H54 (cell line): ENCODE measurements around the gene PRKCH.

Experiments used
- DNase-seq: peaks from one replicate; pipeline ENCODE4 v3.0.0; 2011; ENCODE audit warnings: low spot score, mixed read lengths; ENCODE audit not compliant: insufficient read length
- FAIRE-seq: peaks from 3 replicates; lab custom pipeline; 2011; peaks lifted over from hg19 to GRCh38; lab: Jason Lieb, UNC
- POLR2A ChIP-seq: IDR thresholded peaks from 2 replicates; pipeline ENCODE4 v1.6.1; 2011; ENCODE audit warnings: low read depth, mild to moderate bottlenecking, low read length

The PRKCH gene

GRCh38 chr14:61476754-61477410 is 155.5 kb downstream of the PRKCH start:
- FAIRE-seq: no peak
- no peak for TF ChIP-seq POLR2A
- DNase-seq: no peak

- FAIRE-seq: peak; percentile 75
- no peak for TF ChIP-seq POLR2A
- no peak for DNase-seq
Observed at GRCh38 chr14:61477712-61478462, 156.5 kb downstream of the PRKCH start.

DNA sequence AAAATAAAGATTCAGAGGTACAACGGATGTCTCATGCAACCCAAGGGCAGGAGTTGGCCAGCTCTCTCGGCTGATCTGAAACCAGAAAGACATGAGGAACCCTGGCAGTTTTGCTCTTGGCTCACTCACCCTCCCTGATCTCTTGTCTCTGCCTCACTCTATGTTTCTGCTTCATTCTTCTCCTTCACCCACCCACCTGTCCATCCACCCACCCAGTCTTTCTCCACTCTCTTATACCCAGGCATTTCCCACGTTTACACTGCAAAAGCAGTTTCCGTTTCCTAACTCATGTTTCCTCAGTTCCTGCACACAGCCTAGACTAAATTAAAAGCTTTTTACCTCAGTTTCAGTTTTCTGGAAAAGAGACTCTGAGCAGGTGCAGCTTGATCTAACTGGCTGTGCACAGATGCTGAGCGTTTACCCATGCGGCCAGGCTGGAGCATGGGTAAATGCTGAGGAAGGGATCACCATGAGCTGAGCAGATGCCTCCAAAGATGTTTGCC is 157.6 kb downstream of the PRKCH start:
- FAIRE-seq: no peak
- DNase-seq: no peak
- TF ChIP-seq POLR2A: no peak

- FAIRE-seq (peak; percentile 80), DNase-seq (no peak)
- TF ChIP-seq POLR2A: no peak
Observed at GRCh38 chr14:61479746-61480502, 158.5 kb downstream of the PRKCH start.

DNA sequence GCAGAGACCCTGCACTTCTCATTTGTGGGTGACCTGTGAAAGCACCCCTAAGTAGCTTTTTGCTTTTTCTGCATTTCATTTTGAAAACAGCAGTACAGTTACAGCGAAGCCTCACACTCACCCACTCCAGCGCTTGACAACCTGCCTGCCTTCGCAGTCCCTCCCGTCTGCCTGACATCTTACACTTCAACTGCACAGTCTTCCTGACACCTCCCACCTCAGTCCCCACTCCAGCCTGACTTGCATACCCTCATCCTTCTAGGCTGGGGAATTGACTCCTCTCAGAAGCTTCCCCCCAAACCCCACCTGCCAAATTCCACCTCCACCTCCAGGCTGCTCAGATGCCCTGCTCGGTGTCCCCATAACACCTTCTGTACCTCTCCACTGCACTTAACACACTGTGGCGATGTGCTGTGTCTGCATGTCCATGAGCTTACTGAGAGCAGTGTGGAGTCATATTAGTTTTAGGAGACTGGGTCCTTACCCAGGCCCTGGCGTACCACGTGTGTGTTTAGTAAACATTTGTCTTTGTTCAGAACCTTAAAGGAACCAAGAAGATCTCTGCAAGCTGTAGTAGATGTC is 159.4 kb downstream of the PRKCH start:
- no peak for TF ChIP-seq POLR2A
- DNase-seq (no peak), FAIRE-seq (no peak)

DNA sequence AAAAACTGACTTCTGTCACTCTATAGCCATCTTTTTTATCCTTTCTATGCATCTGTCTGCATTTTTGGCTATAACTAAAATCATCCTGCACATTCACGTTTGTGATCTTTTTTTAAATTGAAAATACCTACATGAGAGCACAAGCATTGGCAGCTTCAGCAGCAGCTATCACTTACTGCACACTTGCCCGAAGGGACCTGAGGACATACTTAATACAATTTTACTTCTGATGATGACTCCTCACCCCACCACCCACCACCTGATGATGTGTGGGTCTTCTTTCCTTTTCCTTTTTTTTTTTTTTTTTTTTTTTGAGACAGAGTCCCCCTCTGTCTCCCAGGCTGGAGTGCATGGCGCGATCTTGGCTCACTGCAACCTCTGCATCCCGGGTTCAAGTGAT is 160.3 kb downstream of the PRKCH start:
- DNase-seq (no peak), FAIRE-seq (no peak)
- no peak for TF ChIP-seq POLR2A

DNA sequence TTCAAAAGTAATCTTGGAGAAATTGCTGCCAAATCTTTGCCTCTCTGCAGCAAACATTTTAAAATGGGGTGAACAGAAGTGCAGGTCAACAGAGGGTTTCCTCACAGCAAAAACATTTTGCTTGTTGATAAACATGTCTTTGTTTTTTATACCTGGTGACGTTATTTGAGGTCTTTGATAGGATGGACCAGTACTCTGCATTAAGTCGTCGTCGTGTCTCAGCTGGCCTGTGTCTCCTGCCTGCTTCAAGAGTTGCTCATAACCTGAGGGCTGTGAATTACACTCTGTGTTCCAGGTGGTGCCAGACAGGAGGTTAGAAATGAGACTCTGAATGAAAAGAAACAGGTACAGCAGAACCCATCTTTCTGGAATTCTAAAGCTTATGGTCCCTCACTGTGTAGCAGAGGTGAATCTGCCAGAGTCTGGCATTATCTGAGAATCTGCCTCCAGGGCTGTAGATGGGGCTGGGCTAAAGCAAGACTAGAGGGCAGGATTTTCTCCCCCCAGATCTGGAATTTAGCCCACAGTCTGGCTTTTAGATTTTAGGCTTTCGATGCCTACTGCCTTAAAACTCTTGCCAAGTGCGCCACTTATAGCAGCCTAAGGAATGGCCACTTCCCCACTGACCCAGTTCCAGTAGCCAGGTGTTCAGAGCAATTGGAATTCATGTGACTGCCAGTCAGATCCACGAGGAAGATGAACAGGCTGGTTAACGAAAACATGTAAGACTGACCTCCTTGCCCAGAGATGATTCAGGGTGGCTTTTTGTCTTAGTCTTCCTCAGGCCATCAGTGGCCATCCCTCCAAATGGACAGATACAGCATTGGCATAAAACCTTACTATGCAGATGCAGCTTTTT is 161.2 kb downstream of the PRKCH start:
- no peak for DNase-seq
- FAIRE-seq: no peak
- TF ChIP-seq POLR2A: no peak

DNA sequence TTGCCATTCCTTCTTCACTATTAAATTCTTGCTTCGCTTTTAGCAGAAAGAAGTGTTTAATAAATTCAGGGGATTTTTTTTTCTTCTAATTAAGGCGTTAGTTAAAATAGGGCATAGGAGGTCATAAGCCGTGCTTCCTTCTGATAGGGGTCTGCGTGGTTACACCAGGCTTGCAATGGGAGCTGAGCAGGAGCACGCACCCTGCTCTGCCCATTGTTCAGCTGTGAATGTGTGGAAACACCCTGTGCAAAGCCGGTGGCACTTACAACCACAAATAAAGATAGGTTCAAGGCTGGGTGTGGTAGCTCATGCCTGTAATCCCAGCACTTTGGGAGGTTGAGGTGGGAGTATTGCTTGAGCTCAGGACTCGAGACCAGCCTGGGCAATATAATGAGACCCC is 162.1 kb downstream of the PRKCH start:
- FAIRE-seq: no peak
- no peak for TF ChIP-seq POLR2A
- DNase-seq: no peak

GRCh38 chr14:61484031-61484430 is 162.7 kb downstream of the PRKCH start:
- no peak for TF ChIP-seq POLR2A
- DNase-seq: no peak
- no peak for FAIRE-seq

DNA sequence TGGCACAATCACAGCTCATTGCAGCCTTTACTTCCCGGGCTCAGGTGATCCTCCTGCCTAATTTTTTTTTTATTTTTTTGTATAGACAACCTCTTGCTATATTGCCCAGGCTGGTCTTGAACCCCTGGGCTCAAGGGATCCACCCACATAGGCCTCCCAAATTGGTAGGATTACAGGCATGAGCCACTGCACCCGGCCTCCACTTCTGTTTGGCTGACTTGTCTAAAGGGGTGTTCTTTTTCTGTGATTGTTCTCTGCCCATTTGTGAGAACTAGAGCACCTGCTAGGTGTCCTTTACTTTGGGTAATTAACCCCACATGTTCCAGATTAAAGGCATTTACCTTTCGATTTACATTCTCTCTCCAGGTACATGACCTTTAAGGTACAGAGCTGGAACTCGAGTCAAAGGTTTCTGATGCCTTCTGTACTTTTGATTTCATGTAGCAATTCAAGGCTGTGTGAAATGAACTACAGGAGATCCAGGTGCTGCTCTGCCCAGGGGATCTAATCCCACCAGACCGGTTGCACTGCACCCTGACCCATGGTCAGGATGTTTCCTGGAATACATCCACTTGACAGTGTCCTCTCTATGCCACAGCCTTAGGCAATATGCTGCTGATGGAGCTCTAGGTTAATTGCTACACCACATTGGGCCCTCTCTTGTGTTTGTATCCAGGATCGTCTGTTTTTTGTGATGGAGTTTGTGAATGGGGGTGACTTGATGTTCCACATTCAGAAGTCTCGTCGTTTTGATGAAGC is 163.6 kb downstream of the PRKCH start:
- FAIRE-seq (no peak), DNase-seq (no peak)

GRCh38 chr14:61485661-61486060 is 164.3 kb downstream of the PRKCH start:
- TF ChIP-seq POLR2A: no peak
- FAIRE-seq (no peak), DNase-seq (no peak)

More for the DNA sequence above, 163.6 kb downstream of the PRKCH start:
- no peak for TF ChIP-seq POLR2A

GRCh38 chr14:61486930-61487495 is 165.6 kb downstream of the PRKCH start:
- DNase-seq: no peak
- TF ChIP-seq POLR2A: no peak
- FAIRE-seq: no peak
